Urothelium cell line (cell line): Measurements from ENCODE around the gene ADAMTS16.
A peak's percentile ranks its signal among the peaks of the same experiment; 100 is the strongest.

Experiments used
- DNase-seq: peaks from one replicate; pipeline ENCODE4 v3.0.0; 2011; ENCODE audit warnings: low spot score, mixed read lengths
- FAIRE-seq: peaks from 2 replicates; lab custom pipeline; 2011; peaks lifted over from hg19 to GRCh38; lab: Jason Lieb, UNC

ADAMTS16 gene

GRCh38 chr5:5335107-5335506, 195.0 kb downstream of the ADAMTS16 start:
- DNase-seq, result no peak
- FAIRE-seq, result no peak

- FAIRE-seq (peak; percentile 86), DNase-seq (peak; percentile 70)
These were observed 195.7 kb downstream of the ADAMTS16 start for GRCh38 chr5:5335700-5336264.

GRCh38 chr5:5339257-5339656, 199.1 kb downstream of the ADAMTS16 start:
- DNase-seq (no peak), FAIRE-seq (no peak)

DNA sequence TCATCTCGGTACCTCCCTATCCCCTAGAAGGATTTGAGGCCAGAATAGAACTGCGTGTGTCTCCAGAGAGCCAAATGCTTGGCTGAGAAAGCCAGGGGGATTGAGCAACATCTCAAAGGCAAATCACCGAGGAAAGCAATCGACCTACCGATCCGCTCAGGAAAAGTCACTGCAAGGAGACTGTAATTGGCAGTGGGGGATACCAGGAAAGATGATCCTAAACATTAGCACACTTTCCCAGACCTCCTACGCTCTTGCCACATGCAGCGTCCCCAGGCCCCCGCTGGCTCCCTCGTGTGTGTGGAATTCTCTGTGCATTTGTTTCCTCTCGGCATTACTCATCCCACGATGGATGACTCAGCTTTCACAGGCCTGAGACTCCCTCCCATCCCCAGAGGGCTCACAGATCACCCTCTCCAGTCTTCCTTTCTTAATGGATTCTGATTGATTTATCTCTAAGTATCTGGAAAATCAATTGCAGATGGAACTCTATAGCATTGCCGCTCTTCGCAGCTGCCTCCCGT, 200.1 kb downstream of the ADAMTS16 start:
- DNase-seq, result peak; percentile 95
- peak; percentile 92 for FAIRE-seq

GRCh38 chr5:5341531-5342292, 201.6 kb downstream of the ADAMTS16 start:
- peak; percentile 53 for FAIRE-seq

GRCh38 chr5:5342784-5343183, 202.7 kb downstream of the ADAMTS16 start:
- DNase-seq (no peak), FAIRE-seq (no peak)

More at GRCh38 chr5:5341531-5342292, 201.6 kb downstream of the ADAMTS16 start:
- no peak for DNase-seq

- no peak for DNase-seq
- FAIRE-seq, result no peak
These were observed 203.4 kb downstream of the ADAMTS16 start for GRCh38 chr5:5343568-5343967.

- FAIRE-seq, result no peak
These were observed 204.0 kb downstream of the ADAMTS16 start for GRCh38 chr5:5344051-5344571.

GRCh38 chr5:5344606-5345005, 204.5 kb downstream of the ADAMTS16 start:
- DNase-seq (no peak), FAIRE-seq (no peak)

More at GRCh38 chr5:5344051-5344571, 204.0 kb downstream of the ADAMTS16 start:
- DNase-seq, result no peak

DNA sequence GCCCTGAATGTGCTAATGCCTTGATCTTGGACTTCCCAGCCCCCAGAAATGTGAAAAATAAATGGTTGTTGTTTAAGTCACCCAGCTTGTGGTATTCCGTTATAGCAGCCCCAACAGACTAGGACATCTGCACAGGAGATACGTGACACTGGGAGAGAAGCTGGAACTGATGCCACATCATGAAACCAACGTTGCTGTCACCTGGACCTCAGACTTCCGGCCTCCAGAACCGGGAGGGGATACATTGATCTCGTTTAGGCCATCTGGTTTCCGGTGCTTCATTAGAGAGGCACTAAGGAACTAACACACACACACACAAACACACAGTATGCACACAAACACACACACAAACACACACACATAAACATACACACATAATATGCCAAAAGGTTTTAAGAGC, 207.3 kb downstream of the ADAMTS16 start:
- no peak for FAIRE-seq
- no peak for DNase-seq

DNA sequence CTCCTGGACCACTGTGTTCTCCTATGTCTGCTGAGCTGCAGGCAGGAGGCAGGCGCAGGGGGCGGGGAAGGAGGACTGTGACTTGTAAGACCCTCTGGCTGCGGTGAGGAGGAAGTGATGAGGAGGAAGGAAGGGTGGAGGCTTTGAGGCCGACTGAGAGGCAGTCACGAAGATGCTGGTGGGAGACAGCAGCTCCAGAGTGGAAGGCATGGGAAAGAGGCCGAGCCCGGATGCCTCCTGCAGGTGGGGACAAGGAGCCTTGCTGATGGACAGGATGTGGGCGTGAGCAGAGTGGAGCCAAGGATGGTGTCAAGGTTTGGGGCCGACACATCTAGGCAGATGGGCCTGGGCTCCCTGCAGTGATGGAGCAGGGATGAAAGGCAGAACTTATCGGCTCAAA, 208.0 kb downstream of the ADAMTS16 start:
- FAIRE-seq, result no peak
- no peak for DNase-seq

GRCh38 chr5:5348576-5348975, 208.4 kb downstream of the ADAMTS16 start:
- DNase-seq (no peak), FAIRE-seq (no peak)

GRCh38 chr5:5350101-5350500, 210.0 kb downstream of the ADAMTS16 start:
- FAIRE-seq, result peak; percentile 53
- peak; percentile 60 for DNase-seq

DNA sequence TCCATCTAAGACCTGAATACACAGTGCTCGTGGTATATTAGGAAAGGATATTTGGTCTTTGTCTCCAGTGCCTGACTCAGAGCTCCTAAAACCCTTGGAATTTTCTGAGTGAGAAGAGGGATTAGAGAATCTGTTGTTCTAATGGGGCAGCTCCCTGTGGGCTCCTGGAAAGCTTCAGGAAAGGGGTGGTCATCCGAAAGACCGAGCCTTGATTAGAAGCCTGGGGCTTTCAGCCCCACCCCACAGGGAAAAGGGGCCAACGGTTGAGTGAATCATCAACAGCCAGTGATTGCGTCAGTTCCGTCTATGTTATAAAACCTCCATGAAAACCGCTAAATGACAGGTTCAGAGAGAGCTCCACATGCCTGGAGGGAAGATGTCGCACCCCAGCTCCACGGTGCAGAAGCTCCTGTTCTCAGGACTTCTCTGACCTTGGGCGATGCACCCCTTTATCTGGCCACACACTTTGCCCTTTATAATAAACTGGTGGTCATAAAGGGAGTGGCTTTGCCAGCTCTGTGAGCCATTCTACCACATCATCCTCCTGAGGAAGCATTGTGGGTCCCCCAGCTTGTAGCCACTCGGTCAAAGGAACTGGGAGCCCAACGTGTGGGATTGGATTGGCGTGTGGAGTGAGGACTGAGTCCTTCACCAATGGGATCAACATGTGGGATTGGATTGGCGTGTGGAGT, 211.3 kb downstream of the ADAMTS16 start:
- DNase-seq (peak; percentile 84), FAIRE-seq (no peak)

DNA sequence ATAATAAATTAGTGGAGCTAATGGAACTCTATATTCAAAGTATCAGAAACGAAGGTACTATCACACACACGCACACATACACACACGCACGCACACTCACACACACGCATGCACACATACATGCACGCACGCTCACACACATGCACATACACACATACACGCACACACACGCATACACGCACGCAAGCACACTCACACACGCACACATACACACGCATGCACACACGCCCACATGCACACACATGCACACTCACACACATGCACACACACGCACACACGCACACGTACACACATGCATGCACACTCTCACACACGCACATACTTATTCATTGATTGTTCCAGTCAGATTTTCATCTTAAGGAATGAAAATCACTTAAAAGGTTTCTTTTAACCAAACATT, 212.5 kb downstream of the ADAMTS16 start:
- FAIRE-seq (peak; percentile 98), DNase-seq (no peak)

DNA sequence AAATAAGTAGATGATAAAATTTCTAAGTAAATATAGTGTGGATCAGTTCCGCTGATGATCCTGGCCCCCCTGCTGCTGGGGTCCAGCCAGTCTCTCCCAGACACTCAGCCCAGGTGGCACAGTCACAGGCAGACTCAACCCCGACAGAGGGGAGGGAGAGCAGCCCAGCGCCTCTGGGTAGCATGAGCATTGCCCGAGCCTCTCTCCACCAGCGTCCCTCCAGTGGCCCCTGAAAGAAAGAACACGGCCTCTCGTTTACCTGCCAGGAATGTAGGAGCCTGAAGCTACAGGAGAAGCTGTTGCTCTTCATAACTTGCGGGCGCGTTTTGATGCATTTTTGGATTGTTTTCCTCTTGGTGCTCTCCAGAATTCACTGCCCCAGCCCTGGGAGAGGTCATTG, 213.6 kb downstream of the ADAMTS16 start:
- DNase-seq (no peak), FAIRE-seq (no peak)

GRCh38 chr5:5356765-5357164, 216.6 kb downstream of the ADAMTS16 start:
- DNase-seq (no peak), FAIRE-seq (no peak)

DNA sequence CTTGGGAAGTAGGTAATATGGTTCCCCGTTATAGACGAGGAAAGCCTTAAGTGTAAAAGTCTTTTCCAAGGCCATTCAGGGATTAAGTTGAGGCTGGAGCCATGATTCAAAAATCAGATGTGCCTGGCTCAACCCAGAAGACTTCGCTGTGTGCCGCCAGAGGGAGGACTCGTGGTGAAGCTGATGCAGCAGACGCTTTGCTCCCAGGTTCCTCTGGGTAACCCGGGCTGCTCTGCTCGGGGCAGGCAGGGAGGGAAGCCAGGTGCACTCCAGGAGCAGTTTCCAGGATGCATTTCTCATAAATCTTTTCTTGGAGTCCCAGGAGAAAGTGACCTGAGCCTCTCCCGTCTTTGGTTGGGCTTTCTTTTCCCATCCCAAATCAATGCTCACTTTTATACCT, 219.5 kb downstream of the ADAMTS16 start:
- DNase-seq, result no peak
- FAIRE-seq, result no peak

- DNase-seq (no peak), FAIRE-seq (peak; percentile 23)
These were observed 220.3 kb downstream of the ADAMTS16 start for GRCh38 chr5:5360363-5360940.

DNA sequence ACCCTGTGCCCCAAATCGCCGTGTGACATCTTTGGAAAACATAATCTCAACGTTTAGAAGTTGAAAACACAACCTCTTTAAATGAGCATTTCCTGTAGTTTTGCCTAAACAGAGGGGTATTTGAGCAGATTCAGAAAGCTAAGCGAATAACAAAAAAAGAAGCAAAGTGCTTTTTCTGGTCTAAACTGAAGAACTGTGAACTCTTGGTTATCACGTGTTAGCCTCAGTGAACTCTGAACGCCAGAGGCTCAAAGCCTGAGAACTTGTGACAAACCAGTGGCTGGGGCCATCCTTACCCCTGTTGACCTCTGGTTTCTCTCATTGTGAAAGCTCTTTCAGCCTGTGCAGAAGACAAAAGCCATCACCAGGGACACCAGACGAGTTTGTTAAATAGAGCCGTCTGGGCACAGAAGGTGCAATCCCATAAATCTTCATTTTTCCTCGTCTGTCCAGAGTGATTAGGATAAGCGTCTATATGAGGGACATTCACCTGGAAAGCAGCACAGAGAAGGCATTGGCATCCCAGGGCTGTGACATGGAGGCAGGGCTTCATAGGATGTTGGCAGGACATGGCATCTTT, 220.9 kb downstream of the ADAMTS16 start:
- FAIRE-seq, result no peak
- no peak for DNase-seq

DNA sequence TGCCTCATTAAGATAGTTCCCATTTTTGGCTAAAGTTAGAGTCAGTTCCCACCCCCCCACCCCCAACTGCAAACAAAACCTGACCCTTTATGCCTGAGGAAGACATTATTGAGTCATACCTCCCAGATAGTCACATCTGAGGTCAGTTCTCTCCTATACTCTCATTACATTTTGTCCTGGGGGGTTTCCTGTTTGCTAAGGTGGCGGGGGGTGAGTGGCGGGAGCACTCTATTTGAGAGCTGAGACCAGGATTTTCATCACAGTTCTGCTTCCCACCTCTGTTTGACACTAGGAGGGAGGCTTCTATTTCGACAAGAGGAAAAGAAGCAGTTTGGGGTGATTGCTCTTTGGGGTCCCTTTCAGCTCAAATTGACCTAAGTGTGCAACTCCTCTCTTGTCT, 222.9 kb downstream of the ADAMTS16 start:
- FAIRE-seq (no peak), DNase-seq (peak; percentile 32)
